Stimulated activated CD8-positive, alpha-beta memory T cell treated with anti-CD3 and anti-CD28 coated beads, Interleukin-2, amount 100 ng/mL, for 1 hour (primary cell): Measurements from ENCODE around the gene PLPP1.

Experiments
- DNase-seq, 2 donors: peaks; one replicate each; pipeline ENCODE4 v3.0.0-alpha.2; 2020; ENCODE audit warnings: low read depth in 2 of 2

Gene PLPP1

DNA sequence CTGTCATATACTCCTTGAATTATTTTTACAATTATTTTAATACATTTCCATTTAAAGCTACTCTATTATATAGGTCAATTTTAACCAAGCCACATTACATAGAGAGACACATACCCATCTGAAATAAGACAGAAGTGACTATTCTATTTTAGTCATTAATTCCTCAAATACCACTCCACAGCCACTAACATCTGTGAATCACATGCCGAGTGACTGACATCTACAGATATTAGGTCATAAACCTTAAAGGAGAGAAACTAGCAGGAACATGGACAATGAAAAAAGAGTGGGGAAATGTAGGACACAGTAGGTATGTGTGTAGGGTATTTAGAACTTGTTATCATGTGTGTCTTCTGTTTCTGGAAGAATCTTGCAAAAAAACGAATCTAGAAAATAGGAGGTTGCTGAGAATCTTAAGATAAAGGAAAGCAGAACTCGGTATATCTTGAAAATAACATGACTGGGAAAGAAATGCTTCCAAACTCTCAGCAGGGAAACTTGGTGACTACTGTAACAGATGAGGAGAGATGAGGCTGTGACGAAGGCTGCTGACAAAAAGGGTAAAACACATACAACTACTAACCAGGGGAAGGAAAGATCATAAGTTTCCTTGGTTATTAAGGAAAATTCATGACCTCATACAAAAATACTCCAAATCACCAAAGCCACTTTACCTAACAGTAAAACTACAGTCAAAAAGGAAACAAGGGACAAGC, 84.6 kb downstream of the PLPP1 start:
- no peak for DNase-seq

DNA sequence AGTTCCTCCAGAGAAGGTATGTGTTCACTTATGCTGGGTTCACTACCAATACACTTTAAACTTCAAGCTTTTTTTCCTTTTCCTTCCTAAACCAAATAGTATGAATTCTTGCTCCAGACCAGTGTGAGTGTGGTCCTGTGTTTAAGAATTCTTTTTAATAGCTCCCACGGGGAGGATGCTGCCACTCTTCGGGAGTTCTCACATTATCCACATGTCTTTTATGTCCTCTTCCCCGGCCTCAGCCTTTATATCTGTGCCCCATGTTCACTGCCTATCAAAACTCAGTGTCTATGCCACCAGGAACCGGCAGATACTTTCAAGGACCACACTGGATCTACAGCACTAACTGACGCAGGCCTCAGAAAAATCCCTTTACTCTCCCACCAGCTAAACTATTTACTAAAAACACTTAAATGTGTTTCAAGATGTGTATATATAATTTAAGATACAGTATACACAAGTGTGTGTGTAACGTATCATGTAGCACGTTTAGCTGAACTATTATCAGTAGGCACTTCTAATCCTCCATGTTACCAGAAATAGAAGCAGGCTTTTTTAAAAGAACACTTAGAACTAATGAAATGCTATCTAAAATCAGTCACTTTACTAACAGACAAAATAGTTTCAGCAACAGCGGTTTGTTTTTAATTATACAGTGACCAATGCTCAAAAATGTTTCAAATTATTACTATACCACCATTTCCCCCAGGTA, 88.0 kb downstream of the PLPP1 start:
- DNase-seq, result no peak

DNA sequence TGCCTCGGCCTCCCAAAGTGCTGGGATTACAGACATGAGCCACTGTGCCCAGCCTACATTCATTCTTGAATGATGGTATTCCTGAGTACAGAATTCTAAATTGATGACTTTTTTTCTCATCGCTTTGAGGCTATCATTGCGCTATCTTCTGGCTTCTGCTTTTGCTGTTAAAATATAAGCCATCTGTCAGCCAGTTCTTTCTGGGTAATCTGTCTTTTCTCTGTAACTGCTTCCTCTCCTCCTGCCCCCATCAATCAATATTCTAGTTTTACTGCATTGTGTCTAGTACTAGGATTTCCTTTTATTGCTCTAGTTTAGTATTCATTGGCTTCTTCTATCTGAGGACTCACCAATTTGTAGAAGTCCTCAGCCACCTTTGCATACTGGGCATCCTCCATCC, 89.0 kb downstream of the PLPP1 start:
- no peak for DNase-seq

DNA sequence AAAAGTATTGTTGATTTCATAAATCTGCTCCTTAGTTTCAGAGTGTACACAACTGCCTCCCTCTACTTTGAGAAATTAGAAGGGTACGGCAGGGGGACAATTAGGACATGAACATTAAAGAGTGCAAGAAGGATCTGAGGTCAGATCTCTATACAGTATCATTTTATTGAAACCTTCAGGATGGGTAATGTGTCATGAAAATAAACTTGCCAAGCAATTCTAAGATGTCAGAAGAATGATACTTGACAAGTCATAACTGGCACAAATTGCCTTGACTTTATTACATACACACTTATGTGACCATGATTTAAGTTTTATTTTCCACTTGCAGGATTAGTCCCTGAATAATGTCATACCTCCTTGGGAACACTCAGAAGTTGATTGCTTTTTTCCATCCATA, 92.8 kb downstream of the PLPP1 start:
- no peak for DNase-seq

DNA sequence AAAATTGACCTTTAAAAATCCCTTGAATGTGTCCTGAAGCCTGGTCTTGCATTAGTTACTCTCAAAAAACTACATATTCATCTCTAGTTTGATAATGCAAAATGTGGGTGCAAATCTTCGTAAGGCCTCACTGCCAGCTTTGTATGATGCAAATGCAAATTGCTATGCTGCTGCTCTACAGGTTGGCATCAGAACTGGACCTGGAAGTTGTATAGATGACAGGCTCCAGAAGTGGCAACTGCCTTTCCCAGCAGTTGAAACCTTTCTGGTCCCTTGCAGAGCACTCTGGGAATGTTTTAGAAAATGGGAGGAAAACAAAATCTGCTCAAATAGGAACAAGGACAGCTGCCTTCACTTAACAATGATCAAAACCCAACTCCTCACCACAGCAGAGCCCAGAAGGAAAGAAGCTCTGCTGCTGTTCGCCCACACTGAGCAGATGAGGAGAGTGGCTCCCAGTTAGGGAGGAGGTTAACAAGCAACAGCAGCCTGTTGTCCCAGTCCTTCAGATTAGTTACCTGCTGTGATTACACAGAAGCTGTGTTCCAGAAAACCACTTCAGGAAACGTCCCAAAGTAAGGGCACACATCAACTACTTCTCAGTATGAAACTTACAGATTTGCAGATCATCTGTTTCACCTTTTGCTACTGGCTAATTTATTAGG, 93.5 kb downstream of the PLPP1 start:
- no peak for DNase-seq

DNA sequence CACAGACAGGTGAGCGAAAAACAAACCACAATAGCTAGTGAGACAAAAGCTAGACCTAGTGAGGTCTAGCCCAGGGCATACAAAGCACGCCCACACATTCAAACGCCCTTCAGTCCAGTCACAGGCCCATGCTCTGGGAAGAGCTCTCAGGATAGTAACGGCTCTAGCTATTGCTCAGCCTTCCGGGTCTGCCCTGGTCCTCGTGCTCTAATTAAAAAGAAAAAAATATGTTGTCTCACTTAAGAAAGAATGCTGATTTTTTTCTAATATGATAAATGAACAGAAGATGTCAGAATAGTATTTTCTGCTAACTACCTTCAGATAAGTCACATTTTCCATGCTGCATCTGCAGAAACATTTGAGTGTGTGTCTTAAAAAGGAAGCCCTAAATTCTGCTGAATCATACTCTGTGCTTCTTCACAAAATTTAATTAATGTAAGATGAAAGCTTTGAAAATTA, 94.5 kb downstream of the PLPP1 start:
- DNase-seq, result no peak

DNA sequence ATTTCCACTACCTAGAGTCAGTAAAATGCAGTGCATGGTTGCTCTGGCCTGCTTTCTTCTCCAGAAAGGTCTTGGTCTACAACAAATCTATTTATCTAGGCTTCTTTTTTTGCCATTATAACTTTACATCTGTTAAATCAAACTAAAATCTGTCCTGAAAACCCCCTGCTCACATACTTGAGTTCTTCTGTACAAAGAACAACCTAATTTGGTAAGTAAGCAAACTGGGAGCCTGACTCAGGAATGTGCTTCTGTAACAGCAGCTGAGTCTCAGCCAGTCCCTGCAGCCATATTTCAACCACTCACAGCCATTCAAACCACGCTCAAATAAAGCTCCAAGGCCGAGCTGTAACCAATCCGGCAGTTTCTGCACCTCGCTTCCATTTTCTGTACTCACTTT, 95.8 kb downstream of the PLPP1 start:
- DNase-seq, result no peak

DNA sequence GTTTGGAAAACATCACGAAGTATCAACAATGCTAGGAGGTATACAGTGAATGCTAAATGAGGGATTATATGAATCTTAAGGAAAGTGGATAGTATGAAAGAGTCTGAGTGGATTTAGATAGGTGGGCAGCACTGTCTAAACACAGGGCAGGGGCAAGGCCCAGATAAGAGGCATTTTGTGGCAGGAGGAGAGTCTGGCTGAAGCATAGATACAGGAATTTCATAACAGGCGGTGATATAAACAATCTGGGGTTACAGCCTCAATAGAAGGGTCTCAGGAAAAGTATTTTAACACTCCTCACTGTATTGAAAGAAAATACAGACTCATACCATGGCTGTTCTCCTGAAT, 96.9 kb downstream of the PLPP1 start:
- DNase-seq, result no peak

DNA sequence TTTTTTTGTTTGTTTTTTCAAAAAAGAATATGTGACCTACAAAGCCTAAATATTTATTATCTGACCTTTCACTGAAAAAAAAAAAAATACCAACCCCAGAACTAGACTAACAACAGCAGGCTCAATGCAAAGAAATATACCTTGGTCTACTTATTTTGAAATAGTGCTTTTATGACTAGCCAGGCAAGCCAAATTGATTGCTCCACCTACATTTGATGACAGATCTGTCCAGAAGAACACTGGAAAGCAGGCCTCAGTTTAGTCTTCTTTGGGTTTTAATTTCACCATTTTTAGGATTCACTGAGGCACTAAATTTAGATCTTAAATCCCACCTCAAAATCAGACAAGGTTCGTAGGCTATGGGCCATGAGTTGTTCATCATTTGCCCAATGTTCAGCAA, 97.3 kb downstream of the PLPP1 start:
- no peak for DNase-seq

DNA sequence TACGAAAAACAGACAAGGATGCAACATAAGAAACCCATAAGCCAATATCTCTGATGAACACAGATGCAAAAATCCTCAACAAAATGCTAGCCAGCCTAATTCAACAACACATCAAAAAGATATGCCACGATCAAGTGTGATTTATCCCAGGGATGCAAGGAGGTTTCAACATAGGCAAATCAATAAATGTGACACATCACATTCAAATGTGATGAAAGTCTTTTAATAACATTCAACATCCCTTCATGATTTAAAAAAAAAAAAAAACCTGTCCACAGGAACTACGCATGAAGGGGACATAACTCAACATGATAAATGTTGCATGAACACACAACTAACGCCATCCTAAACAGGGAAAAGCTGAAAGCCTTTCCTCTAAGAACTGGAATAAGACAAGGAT, 102.2 kb downstream of the PLPP1 start:
- no peak for DNase-seq

DNA sequence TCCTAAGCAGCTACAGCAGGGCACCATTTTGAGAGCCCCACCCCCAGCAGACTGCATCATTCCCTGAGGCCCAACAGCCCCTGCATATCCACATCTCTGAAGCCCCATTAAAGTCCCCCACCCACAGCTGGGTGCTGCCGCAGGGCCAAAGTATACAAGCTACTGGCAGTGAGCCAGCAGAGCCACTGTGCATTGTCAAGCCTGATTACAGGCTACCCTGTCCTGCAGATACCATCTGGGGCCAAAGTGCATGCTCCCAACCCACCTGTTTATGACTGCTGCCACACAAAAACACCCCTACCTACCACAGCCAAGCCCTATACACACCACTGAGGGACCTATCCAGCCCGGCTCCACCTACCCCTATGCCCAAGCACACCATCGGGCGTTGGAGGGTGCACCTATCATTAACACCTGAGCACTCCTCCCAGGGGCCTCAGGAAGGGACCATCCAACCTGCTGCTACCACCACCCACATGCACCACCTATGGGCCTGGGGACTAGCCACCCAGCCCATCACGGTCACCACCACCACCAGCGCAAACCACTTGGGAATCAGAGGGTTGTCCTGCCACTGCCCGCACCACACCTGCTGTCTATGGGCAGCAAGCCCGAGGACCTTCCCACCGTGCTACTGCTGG, 105.0 kb downstream of the PLPP1 start:
- DNase-seq, result no peak

DNA sequence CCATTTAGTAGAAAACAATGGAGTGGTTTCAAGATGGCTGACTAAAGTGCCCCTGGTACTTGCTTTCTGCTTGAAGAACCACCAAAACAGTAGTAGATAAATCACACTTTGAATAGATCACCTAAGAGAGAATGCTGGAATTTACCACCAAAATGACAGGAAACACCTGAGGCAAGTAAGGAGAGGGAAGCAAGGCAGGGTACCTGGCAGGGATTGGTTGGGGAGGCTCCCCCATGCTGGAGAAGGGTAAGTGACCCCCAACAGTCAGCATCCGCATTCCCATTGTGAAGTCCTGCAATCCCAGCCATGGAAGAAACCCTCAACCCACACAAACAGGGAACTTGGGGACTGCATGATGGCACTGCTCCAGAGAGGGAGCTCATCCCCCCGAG, 105.5 kb downstream of the PLPP1 start:
- DNase-seq, result no peak

DNA sequence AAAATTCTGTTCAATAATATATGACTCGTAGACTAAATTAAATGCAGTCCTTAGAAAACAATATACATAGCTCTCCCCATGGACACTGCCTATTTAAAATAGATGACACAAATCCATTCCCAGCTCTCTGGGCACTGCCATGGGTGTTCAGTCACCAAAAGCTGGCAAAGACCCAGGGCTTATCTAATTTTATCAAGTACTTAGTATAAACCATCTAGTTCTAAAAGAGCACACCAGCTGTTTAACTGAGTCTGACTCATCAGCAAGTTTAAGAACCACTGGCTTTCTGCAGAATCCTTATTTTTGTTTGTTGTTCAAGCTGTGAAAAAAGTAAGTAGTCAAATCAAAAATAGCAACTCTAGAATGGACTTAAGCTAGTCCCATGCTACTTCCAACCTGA, 107.6 kb downstream of the PLPP1 start:
- no peak for DNase-seq

DNA sequence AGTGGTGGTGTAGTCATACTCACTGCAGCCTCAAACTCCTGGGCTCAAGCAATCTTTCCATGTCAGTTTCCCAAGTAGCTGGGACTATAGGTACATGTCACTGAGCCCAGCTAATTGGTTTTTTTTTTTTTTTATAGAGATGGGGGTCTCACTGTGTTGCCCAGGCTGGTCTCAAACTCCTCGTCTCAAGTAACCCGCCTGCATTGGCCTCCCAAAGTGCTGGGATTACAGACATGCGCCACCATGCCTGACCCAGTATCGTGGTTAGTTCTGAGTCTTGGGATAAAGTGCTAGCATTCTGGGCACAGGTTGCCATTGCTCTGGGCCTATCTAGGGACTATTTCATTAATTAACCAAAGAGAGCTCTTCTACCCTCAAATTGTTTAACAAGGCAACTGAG, 108.3 kb downstream of the PLPP1 start:
- DNase-seq, result no peak

DNA sequence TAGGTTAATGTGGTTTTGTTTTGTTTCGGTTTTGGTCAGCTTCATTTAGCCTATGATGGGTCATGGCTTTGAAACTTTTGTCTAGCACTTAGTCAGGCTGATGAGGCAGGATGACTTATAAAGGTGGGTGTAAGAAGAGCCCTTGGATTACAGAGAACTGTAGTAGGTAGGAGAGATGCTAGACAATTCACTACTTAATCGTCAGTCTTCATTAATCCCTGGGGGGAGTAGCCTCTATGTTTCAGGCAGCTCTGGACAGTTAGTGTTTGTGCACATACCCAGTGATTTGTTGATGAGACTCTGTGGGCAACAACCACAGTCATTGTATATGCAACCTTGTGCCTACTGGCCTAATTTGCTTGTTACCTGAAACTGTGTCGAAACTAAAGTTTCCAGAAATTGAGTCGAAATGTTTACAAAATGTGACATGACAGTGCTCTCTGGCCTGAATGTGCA, 113.7 kb downstream of the PLPP1 start:
- DNase-seq, result no peak

DNA sequence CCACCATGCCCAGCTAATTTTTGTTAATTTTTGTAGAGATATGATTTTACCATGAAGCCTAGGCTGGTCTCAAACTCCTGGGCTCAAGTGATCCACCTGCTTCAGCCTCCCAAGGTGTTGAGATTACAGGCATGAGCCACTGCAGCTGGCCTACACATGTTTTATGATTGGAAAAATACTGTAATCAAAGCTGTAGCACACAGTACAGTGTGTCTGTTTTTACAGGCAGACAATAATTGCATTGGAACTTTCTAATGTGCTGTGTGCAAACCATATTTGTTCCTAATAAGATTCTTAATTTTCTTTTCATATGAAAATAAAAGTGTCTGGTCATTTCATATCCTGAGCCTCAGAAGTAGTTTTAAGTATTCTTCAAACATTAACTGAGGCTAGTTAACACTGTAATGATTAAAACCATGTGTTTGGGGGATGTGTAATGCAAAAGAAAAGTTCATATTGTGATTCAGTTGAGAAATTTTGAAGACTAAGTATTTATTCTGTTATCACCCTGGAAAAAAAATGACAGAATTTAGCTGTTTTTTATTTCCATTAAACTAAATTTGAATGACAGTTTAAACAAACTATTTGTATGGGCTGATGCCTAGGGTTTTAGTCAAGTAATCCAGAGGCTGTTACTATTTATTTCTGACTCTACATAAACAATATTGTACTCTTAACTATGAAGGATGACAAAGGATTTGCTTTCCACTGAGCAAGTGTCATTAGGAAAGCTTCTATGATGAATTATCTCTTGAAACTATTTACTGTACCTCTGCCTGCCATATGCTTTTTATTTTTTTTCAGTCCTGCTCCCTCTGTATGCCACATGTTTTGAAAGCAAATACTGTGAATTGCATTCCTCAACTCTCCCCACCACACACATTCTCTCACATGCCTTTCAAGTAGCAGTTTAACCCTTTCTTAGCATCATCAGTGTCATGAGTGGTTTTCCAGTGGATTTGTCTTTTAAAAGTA, 115.5 kb downstream of the PLPP1 start:
- no peak for DNase-seq

DNA sequence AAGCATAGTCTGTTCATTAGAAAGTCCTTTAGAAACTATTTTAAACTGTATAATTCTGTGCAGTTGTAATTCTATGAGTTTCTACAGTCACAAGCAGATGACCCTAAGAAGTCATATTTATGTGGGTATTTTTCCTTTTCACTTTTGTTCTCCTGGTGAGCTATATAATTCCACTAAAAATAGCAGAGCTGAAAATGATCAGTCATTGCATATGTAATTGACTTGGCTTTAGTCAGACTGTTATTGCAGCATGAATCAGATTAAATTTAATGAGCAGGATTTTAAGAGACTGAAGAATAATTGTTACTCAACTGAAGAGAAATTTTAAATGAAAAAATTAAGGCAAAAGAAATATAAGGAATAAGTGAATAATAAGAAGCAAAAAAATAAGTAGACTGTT, 118.5 kb downstream of the PLPP1 start:
- DNase-seq, result no peak

DNA sequence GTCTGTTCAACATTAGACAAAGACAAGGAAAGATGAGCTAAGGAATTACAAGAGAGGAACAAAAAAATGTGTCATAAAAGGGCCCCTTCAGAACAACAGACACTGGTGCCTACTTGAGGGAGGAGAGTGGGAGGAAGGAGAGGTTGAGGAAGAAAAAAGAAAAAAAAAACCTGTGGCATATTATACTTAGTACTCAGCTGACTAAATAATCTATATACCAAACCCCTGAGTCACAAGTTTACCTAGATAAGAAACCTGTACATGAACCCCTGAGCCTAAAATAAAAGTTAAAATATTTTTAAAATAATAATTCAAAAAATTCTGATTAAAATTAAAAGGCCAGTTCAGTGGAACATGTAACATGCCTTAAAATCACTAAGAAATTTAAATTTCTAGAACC, 119.7 kb downstream of the PLPP1 start:
- no peak for DNase-seq

DNA sequence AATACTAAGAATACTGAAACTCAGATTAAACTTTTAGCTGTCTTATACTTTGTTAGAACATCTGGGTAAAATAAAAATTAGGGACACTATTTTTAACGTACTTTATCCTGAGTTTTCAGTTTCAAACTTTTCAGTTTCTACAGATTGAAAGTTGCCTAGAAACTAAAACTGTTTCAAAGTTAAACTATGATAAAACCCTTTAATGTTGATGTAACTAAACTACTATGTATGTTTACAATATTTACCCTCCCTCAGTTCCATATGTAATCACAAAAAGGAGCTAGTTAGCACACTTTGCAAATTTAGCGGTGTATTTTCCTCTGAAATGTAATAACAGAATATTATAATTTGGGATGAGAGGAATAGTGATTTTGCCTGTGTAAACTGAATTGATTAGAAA, 121.1 kb downstream of the PLPP1 start:
- DNase-seq, result no peak

DNA sequence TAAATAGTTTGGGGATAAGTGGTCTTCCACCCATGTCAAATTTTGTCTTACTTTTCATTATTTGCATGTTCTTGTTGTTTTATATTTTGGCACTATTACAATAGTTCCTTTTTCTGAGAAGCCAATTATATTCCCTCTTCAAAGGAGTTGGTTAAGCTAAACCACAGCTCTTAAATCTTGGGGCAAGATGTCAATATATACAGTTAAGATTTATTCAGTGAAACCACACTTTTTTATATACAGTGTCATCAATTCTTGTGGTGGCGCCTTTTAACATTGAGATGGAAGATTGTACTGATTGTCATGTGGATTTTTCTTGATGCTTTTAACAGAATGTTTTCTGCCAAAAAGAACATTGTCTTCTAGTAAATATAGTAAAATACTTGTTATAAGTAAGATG, 122.9 kb downstream of the PLPP1 start:
- DNase-seq, result no peak

DNA sequence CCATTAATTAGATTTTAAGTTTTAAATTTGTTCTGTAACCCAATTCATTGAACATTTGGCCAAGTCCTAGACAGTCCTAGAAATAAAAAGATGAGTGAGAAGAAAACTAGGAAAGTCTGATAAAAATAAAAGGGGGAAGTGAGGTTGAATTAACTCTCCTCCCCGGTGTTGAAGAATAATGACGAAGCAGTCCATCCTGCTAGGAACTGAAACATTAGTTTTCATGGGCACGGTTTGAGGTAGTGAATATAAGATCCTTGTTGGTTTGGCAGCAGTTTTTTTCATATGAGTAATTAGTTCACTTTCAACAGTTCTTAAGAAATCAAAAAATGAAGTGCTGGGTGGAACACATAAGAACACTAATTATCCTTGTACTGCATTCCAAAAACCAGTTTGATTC, 123.9 kb downstream of the PLPP1 start:
- DNase-seq, result no peak
